HCT116 (cell line): ENCODE data around the gene KNTC1. TPM values are rescaled to one million over a fixed set of nuclear protein-coding genes. Genes with fewer than 3 reads are reported as not detected.

Experiments used
- ATAC-seq: fragments of 200-7000 bp; cut with Tn5 transposase; 2 replicates; pipeline ENCODE4 v1.9.1; 2020; ENCODE audit warnings: mild to moderate bottlenecking, moderate library complexity
- BruUV-seq: library from RNA; stranded (reverse); fragments of 400-500 nt; replicated peaks from 2 replicates; lab custom pipeline; 2021; lab: Mats Ljungman, UMichigan
- CTCF ChIA-PET: fragments of 300-600 bp; sonication (Branson Sonifier 250); formaldehyde crosslinking; loops from one replicate; lab custom pipeline; 2021; ENCODE audit warnings: antibody characterized with exemption; lab: Charles Lee
- POLR2A ChIA-PET: fragments of 300-600, 350-600 bp; sonication (Branson Sonifier 250); formaldehyde crosslinking; loops from one replicate; lab custom pipeline; 2021; ENCODE audit warnings: antibody characterized with exemption; lab: Charles Lee
- RAD21 ChIA-PET, 2 experiments: fragments of 300-600 bp; sonication (Branson Sonifier 250); formaldehyde crosslinking; loops; one replicate each; lab custom pipeline; 2023; ENCODE audit warnings: low total read pairs in 2 of 2; ENCODE audit not compliant: uncharacterized antibody in 2 of 2, unreplicated experiment in 2 of 2, low non-redundant PET in 1 of 2; lab: Charles Lee
- DNase-seq: peaks from one replicate; pipeline ENCODE4 v3.0.0-alpha.2; 2010; ENCODE audit warnings: low read depth, low spot score
- H2AFZ ChIP-seq: fragments of 200-600 bp; shearing (Covaris generic), sonication (generic); 2 replicates; pipeline ENCODE4 v1.6.1; 2017; ENCODE audit warnings: low read depth, mixed run types, mixed read lengths, antibody characterized with exemption, low read length; ENCODE audit not compliant: poor library complexity, severe bottlenecking
- H3K27ac ChIP-seq: 2 replicates; pipeline ENCODE4 v1.5.1; 2012; ENCODE audit warnings: low read depth, low read length
- H3K27me3 ChIP-seq: fragments of 200-600 bp; sonication (generic); 2 replicates; pipeline ENCODE4 v1.6.1; 2016; ENCODE audit warnings: mixed run types, low read length, mixed read lengths; ENCODE audit not compliant: insufficient read depth
- H3K36me3 ChIP-seq, 2 experiments: fragments of 200-500 bp in 1 of 2; fragments of 200-600 bp in 1 of 2; sonication (Bioruptor generic) in 1 of 2; sonication (generic) in 1 of 2; 2 replicates each; pipeline versions ENCODE4 v1.5.1 to v1.6.1; 2014 to 2016; ENCODE audit warnings: low read length in 2 of 2, inconsistent platforms in 1 of 2, mixed read lengths in 1 of 2, mixed run types in 1 of 2; ENCODE audit not compliant: insufficient read depth in 2 of 2, control insufficient read depth in 1 of 2
- H3K4me1 ChIP-seq, 2 experiments: fragments of 200-600 bp in 1 of 2; sonication (generic) in 1 of 2; 2 replicates each; pipeline versions ENCODE4 v1.5.1 to v1.6.1; 2012 to 2017; ENCODE audit warnings: low read length in 2 of 2, inconsistent platforms in 1 of 2, mild to moderate bottlenecking in 1 of 2, mixed read lengths in 1 of 2, mixed run types in 1 of 2, moderate library complexity in 1 of 2; ENCODE audit not compliant: insufficient read depth in 2 of 2, control insufficient read depth in 1 of 2
- H3K4me2 ChIP-seq: fragments of 200-600 bp; sonication (generic); 2 replicates; pipeline ENCODE4 v1.6.1; 2017; ENCODE audit warnings: mixed run types, low read length, mixed read lengths
- H3K4me3 ChIP-seq, 2 experiments: fragments of 200-600 bp in 1 of 2; sonication (generic) in 1 of 2; replicated peaks in 1 of 2; 2 replicates each; pipeline ENCODE4 v1.5.1; 2011 to 2016; ENCODE audit warnings: low read length in 2 of 2, control low read depth in 1 of 2, low read depth in 1 of 2, mild to moderate bottlenecking in 1 of 2, mixed read lengths in 1 of 2, mixed run types in 1 of 2
- H3K79me2 ChIP-seq: fragments of 200-600 bp; sonication (generic); 2 replicates; pipeline ENCODE4 v1.6.1; 2017; ENCODE audit warnings: mild to moderate bottlenecking, mixed run types, low read length, moderate library complexity, mixed read lengths; ENCODE audit not compliant: insufficient read depth
- H3K9ac ChIP-seq: fragments of 200-600 bp; sonication (generic); 2 replicates; pipeline ENCODE4 v1.6.1; 2016; ENCODE audit warnings: low read length, mixed read lengths
- H3K9me2 ChIP-seq: fragments of 200-600 bp; sonication (generic), shearing (Covaris generic); 2 replicates; pipeline ENCODE4 v1.6.1; 2017; ENCODE audit warnings: mixed run types, mild to moderate bottlenecking, moderate library complexity; ENCODE audit not compliant: insufficient read depth
- H3K9me3 ChIP-seq, 2 experiments: fragments of 200-500 bp in 1 of 2; fragments of 200-600 bp in 1 of 2; sonication (Bioruptor generic) in 1 of 2; sonication (generic) in 1 of 2; 2 replicates each; pipeline ENCODE4 v1.6.1; 2014 to 2017; ENCODE audit warnings: low read length in 2 of 2, mixed read lengths in 2 of 2, inconsistent platforms in 1 of 2, low read depth in 1 of 2, mild to moderate bottlenecking in 1 of 2, mixed run types in 1 of 2, moderate library complexity in 1 of 2; ENCODE audit not compliant: control insufficient read depth in 1 of 2, insufficient read depth in 1 of 2
- H4K20me1 ChIP-seq: fragments of 200-600 bp; sonication (generic), shearing (Covaris generic); 2 replicates; pipeline ENCODE4 v1.6.1; 2017; ENCODE audit warnings: mixed run types, mild to moderate bottlenecking, moderate library complexity; ENCODE audit not compliant: insufficient read depth
- CBX3 ChIP-seq: IDR thresholded peaks from 2 replicates; pipeline ENCODE4 v1.6.1; 2012; ENCODE audit warnings: low read depth
- EGR1 ChIP-seq: IDR thresholded peaks from 2 replicates; pipeline ENCODE4 v1.6.1; 2012; ENCODE audit warnings: low read depth
- ELF1 ChIP-seq: IDR thresholded peaks from 2 replicates; pipeline ENCODE4 v1.6.1; 2012; ENCODE audit warnings: low read depth, borderline replicate concordance
- EZH2 ChIP-seq: fragments of 200-600 bp; sonication (generic); IDR thresholded peaks from 2 replicates; pipeline ENCODE4 v1.6.1; 2017; ENCODE audit warnings: antibody characterized with exemption, mixed run types
- EZH2phosphoT487 ChIP-seq: fragments of 200-600 bp; IDR thresholded peaks from 2 replicates; pipeline ENCODE4 v1.6.1; 2018; ENCODE audit warnings: antibody characterized with exemption, borderline replicate concordance
- POLR2A ChIP-seq: IDR thresholded peaks from 2 replicates; pipeline ENCODE4 v1.7.0; 2011; ENCODE audit warnings: borderline replicate concordance; ENCODE audit not compliant: insufficient read depth, insufficient read length; ENCODE audit errors: extremely low read depth
- POLR2AphosphoS5 ChIP-seq: IDR thresholded peaks from 2 replicates; pipeline ENCODE4 v1.6.1; 2011; ENCODE audit warnings: mild to moderate bottlenecking, low read depth, low read length, moderate library complexity
- RAD21 ChIP-seq: IDR thresholded peaks from 2 replicates; pipeline ENCODE4 v1.6.1; 2012; ENCODE audit warnings: low read depth, mild to moderate bottlenecking
- SIN3A ChIP-seq: IDR thresholded peaks from 2 replicates; pipeline ENCODE4 v1.6.1; 2012; ENCODE audit warnings: low read depth
- SP1 ChIP-seq: IDR thresholded peaks from 2 replicates; pipeline ENCODE4 v1.6.1; 2012; ENCODE audit warnings: low read depth
- YY1 ChIP-seq: IDR thresholded peaks from 2 replicates; pipeline ENCODE4 v1.6.1; 2011; ENCODE audit warnings: low read length, low read depth, moderate library complexity, mild to moderate bottlenecking; ENCODE audit not compliant: insufficient replicate concordance; ENCODE audit errors: extremely low read depth
- ZFX ChIP-seq: fragments of 450-650 bp; IDR thresholded peaks from 2 replicates; pipeline ENCODE4 v1.6.1; 2017
- ZNF274 ChIP-seq: fragments of 200-500 bp; sonication (Bioruptor generic); IDR thresholded peaks from 2 replicates; pipeline ENCODE4 v1.6.1; 2014; ENCODE audit warnings: mild to moderate bottlenecking, low read depth, low read length, inconsistent platforms
- intact Hi-C: fragments of 100-400 bp; cut with micrococcal nuclease; formaldehyde crosslinking; loops from 2 replicates; pipeline ENCODE4 v1.10.0; 2022
- total RNA-seq: library from RNA; stranded (reverse); gene quantifications from one replicate; pipeline ENCODE4 v1.2.1, GENCODE V29; 2021; ENCODE audit not compliant: unreplicated experiment
- TF ChIP-seq, protein P1 (sequence below): IDR thresholded peaks from 2 replicates; pipeline ENCODE4 v1.6.1; 2012
- TF ChIP-seq, protein P2 (sequence below), 3 experiments: fragments of 200-600 bp in 1 of 3; sonication (generic) in 1 of 3; IDR thresholded peaks in 2 of 3; conservative IDR thresholded peaks in 1 of 3; 2 replicates each; pipeline ENCODE4 v1.5.1; 2012 to 2017; ENCODE audit warnings: low read depth in 2 of 3, low read length in 2 of 3, antibody characterized with exemption in 1 of 3, borderline replicate concordance in 1 of 3, control low read depth in 1 of 3, mild to moderate bottlenecking in 1 of 3, mixed read lengths in 1 of 3, mixed run types in 1 of 3, moderate library complexity in 1 of 3; ENCODE audit not compliant: insufficient read depth in 1 of 3

Gene KNTC1
- total RNA-seq, 1 experiment from 2014 or later = 70.2 TPM

DNA sequence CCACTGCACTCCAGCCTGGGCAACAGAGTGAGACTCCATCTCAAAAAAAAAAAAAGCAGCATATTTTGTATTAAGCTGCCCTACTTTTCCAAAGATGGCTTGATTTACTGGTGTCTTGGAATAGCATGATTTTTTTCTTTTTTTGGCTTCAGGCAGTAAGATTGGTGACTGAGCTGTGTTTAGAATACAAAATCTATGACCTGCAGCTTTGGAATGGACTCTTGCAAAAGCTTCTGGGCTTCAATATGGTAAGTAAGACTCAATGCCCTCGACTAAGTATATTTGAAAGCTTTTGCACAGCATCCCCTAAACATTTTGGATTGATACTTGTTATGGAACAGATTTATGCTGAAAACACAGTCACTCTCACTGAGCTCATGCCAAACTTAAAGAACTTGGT lies 87.8 kb downstream of the KNTC1 start:
- H2AFZ ChIP-seq = no peak overlapping the region
- no TSS peak for BruUV-seq

More for the DNA sequence above, 87.8 kb downstream of the KNTC1 start:
- Histone ChIP-seq H3K36me3 (peaks cover 29 to 44% of the 10 kb centered on the region in 2 experiments), H3K9me3 (no peaks in the 10 kb centered on the region), H3K9ac (no peak overlapping the region), H3K79me2 (no peaks in the 10 kb centered on the region), H3K9me2 (no peaks in the 10 kb centered on the region), H3K27me3 (no peaks in the 10 kb centered on the region), H3K27ac (no peak overlapping the region), H3K4me2 (no peak overlapping the region), H3K4me3 (no peak overlapping the region), H3K4me1 (no peaks in the 10 kb centered on the region), H4K20me1 (no peaks in the 10 kb centered on the region)
- DNase-seq (no peak), ATAC-seq (no peak)
- RAD21 ChIA-PET = no interaction called here
- CTCF ChIA-PET = no interaction called here
- POLR2A ChIA-PET = no interaction called here
- TF ChIP-seq SP1 = no peak
- no peak for TF ChIP-seq RAD21
- TF ChIP-seq ZNF274 = no peak
- TF ChIP-seq, protein P1, sequence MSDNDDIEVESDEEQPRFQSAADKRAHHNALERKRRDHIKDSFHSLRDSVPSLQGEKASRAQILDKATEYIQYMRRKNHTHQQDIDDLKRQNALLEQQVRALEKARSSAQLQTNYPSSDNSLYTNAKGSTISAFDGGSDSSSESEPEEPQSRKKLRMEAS = no peak
- TF ChIP-seq EZH2phosphoT487 = no peak
- no peak for TF ChIP-seq EGR1
- TF ChIP-seq SIN3A = no peak
- no peak for TF ChIP-seq ELF1
- TF ChIP-seq POLR2A = no peak
- no peak for TF ChIP-seq ZFX
- TF ChIP-seq, protein P2, sequence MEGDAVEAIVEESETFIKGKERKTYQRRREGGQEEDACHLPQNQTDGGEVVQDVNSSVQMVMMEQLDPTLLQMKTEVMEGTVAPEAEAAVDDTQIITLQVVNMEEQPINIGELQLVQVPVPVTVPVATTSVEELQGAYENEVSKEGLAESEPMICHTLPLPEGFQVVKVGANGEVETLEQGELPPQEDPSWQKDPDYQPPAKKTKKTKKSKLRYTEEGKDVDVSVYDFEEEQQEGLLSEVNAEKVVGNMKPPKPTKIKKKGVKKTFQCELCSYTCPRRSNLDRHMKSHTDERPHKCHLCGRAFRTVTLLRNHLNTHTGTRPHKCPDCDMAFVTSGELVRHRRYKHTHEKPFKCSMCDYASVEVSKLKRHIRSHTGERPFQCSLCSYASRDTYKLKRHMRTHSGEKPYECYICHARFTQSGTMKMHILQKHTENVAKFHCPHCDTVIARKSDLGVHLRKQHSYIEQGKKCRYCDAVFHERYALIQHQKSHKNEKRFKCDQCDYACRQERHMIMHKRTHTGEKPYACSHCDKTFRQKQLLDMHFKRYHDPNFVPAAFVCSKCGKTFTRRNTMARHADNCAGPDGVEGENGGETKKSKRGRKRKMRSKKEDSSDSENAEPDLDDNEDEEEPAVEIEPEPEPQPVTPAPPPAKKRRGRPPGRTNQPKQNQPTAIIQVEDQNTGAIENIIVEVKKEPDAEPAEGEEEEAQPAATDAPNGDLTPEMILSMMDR (IDR thresholded peaks at IDR 0.05 in 2 of 3, conservative IDR thresholded peaks at IDR 0.05 in 1 of 3; ENCODE audit: borderline replicate concordance in 1 of 3, insufficient read depth in 1 of 3, low read depth in 2 of 3, low read length in 2 of 3) = no peak
- TF ChIP-seq YY1 = no peak
- TF ChIP-seq CBX3 = no peak
- no peak for TF ChIP-seq POLR2AphosphoS5
- no peak for TF ChIP-seq EZH2
- intact Hi-C loops = no loop called here
